LNCaP clone FGC (cell line): Measurements from ENCODE around the gene AGBL4.

Experiments used
- DNase-seq: peaks from one replicate; pipeline ENCODE4 v3.0.0-alpha.2; 2011; ENCODE audit warnings: low read depth
- H3K4me3 ChIP-seq: 2 replicates; pipeline ENCODE4 v1.5.1; 2011; ENCODE audit warnings: mild to moderate bottlenecking, low read depth, low read length, control low read depth
- CTCF ChIP-seq: IDR thresholded peaks from 2 replicates; pipeline ENCODE4 v1.5.1; 2012; ENCODE audit warnings: mild to moderate bottlenecking; ENCODE audit not compliant: control insufficient read depth, insufficient read depth; ENCODE audit errors: extremely low read depth

Gene AGBL4

DNA sequence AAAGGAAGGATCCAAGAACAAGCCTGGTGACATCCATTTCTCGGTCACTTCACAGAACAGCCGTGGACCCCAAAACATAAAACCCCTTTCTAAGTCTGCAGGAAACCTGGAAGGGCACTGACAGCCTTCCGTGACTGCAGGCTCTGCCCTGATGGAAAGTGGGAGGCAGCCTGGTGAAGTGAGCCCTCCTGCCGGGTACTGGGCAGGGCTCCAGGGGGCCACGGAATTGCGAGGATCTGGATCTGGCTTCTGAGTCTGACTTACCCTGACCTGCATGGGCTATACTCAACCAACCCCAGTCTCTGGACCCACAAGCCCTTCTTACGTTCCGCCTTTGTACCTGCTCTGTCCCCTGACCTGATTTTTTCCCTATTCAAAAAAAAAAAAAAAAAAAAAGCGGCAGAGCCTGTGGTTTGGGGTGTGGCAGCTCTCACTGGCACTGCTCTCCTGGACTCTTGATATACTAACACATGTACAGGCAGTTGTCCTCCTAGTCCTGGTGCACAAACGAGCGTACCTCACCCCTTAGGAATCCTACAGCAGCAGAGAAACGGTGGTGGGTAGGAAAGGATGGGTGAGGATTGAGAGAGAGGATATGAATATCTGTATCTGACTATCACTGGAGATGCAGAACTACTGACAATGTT lies 1330.0 kb downstream of the AGBL4 start:
- no peak for TF ChIP-seq CTCF
- no peak for DNase-seq
- H3K4me3 ChIP-seq = no peak overlapping the region

- no peak for DNase-seq
- TF ChIP-seq CTCF = no peak
- no peak overlapping the region for H3K4me3 ChIP-seq
Measured at GRCh38 chr1:48693180-48693579, 1330.6 kb downstream of the AGBL4 start.

DNA sequence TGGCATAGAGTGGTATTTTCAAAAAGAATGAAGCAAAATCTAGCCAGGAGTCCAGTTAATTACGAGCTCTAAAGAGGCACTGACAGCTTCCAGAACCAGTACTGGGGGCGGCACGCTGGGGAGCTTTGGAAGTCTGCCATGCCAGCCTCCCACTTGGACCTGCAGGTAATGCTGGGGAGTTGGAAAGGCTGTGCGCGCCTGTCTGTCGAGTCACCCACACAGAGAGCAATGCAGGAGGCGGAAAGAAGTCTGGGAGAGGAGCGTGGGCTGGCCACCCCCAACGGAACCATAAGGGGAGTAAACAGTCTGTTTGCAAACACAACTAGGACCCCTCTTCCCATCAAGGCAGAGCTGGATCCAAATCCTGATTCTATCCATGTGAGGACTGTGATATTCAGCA lies 1331.5 kb downstream of the AGBL4 start:
- no peak for DNase-seq
- H3K4me3 ChIP-seq = no peak overlapping the region
- no peak for TF ChIP-seq CTCF

DNA sequence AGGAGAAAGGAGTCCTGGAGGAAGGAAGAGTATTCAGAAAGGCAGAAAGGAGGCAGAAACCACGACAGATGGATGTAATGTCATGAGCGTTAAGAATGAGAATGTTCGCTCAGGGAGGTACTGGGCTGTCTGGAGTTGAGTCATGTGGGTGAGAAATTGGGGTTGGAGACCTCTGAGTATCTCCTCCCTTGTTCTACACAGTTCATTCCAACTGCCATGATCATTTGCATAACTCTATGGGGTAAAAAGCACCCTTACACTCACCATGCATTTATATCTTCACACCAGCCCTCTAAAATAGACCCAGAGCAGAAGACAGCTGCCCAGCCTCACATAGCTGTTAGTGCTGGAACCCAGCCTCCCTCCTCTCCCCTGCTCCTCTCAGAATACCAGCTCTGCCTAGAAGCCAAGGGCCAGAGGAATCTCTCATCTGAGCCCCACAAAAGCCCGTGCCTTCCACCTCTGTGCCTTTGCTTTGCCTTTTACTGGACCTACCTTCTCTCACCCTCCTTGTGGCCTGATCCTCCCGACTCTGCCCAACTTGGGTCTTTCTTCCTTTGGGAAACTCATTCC lies 1332.2 kb downstream of the AGBL4 start:
- no peak overlapping the region for H3K4me3 ChIP-seq
- no peak for TF ChIP-seq CTCF
- DNase-seq = no peak

- TF ChIP-seq CTCF = peak; percentile 20; the same call in 1 of the 2 replicates
- no peak overlapping the region for H3K4me3 ChIP-seq
- no peak for DNase-seq
Measured at GRCh38 chr1:48688102-48688760, 1335.5 kb downstream of the AGBL4 start.

- no peak for TF ChIP-seq CTCF
- no peak for DNase-seq
- H3K4me3 ChIP-seq = no peak overlapping the region
Measured at GRCh38 chr1:48687282-48688045, 1336.3 kb downstream of the AGBL4 start.
